PFSK-1 (cell line): ENCODE data around the gene CSTA.

Source experiments
- FOXP2 ChIP-seq: optimal IDR thresholded peaks from 2 replicates; pipeline ENCODE3; 2011; ENCODE audit warnings: borderline replicate concordance, control low read depth, inconsistent platforms; ENCODE audit not compliant: insufficient read depth; ENCODE audit errors: extremely low read length, extremely low read depth
- POLR2AphosphoS5 ChIP-seq: IDR thresholded peaks from 2 replicates; pipeline ENCODE4 v1.6.1; 2012; ENCODE audit warnings: low read depth, mild to moderate bottlenecking, control low read depth, low read length, moderate library complexity
- REST ChIP-seq, 2 experiments: IDR thresholded peaks; 2 replicates each; pipeline versions ENCODE4 v1.6.1 to v1.8.0; 2011 to 2012; ENCODE audit warnings: low read depth in 2 of 2, low read length in 2 of 2, control low read depth in 1 of 2, inconsistent platforms in 1 of 2, mild to moderate bottlenecking in 1 of 2, moderate library complexity in 1 of 2; ENCODE audit not compliant: insufficient read depth in 1 of 2
- SIN3A ChIP-seq: IDR thresholded peaks from 2 replicates; pipeline ENCODE4 v1.6.1; 2012; ENCODE audit warnings: mild to moderate bottlenecking, low read length, moderate library complexity, borderline replicate concordance; ENCODE audit not compliant: insufficient read depth
- TAF1 ChIP-seq: IDR thresholded peaks from 2 replicates; pipeline ENCODE4 v1.6.1; 2012; ENCODE audit warnings: low read length, control low read depth, borderline replicate concordance; ENCODE audit not compliant: insufficient read depth

Gene CSTA

GRCh38 chr3:122390665-122391064 is 65.6 kb downstream of the CSTA start:
- TF ChIP-seq TAF1: no peak
- no peak for TF ChIP-seq POLR2AphosphoS5
- no peak for TF ChIP-seq SIN3A
- no peak for TF ChIP-seq REST (IDR thresholded peaks at IDR 0.05; ENCODE audit: insufficient read depth in 1 of 2, low read depth in 2 of 2, low read length in 2 of 2)
- TF ChIP-seq FOXP2: no peak
